Hematopoietic multipotent progenitor cell treated with erythropoietin and hydrocortisone succinate and interleukin-3 and kit ligand, for 4 days (in vitro differentiated cells): ENCODE data around the gene ADARB1.
"Not testable (repeated sequence)": the region's sequence is repeated elsewhere in the genome, so short reads cannot be mapped to it uniquely, and the experiment has no call there.

Experiments
- DNase-seq: peaks from one replicate; pipeline ENCODE4 v3.0.0-alpha.2; 2015

ADARB1 gene

GRCh38 chr21:45119812-45120211 is 45.4 kb downstream of the ADARB1 start:
- DNase-seq: no peak

GRCh38 chr21:45120975-45121374 is 46.6 kb downstream of the ADARB1 start:
- DNase-seq: no peak

DNA sequence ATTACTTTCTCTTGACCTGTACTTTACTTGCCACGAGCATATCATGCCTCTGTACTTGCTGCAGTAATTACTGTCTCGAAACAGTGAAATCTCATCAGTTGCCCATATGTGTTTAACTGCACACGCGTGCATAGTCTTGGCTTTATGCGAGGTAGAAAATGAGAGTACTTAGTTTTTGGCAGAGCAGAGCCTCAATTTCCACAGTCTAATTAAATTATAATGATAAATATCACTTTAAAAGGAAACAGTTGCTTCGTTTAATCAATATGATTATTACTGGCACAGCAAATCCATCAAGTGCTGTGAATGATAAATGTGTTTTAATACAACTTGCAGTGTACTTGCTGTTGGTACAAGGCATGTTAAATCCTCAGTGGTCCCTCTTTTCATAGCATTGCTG is 47.6 kb downstream of the ADARB1 start:
- DNase-seq: no peak

DNA sequence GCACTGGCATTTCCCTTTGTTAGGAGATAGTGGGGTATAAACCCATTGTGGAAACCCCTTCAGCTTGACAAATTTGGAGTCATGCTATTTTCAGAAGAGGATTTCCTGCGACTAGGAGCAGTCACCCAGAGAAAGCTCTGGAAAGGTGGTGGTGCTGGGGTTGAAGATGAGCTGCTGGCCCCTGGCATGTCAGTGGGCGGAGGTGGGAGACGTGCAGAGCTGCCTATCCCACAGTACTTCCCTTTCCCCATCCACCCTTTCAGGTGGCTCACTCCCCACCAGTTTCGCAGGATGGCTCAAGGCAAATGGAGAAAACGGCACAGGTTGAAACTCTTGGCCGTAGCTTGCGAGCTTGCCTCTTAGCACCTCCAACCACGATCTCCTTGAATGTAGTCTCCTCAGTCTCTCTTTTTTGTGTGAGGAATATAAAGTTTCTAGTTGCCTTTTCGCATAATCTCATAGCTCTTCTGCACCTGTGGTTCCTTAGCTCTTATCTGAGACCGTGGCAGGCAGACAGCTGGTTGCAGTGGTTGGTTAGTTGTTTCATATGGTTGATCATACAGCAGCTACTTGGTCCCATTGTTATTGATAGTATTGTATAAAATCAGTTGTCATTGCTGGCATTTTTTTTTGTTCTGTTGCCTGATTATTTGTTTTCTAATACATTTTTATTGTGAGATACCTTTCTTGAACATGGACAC is 48.2 kb downstream of the ADARB1 start:
- peak; percentile 46 for DNase-seq

- DNase-seq: no peak
Measured at GRCh38 chr21:45123440-45123839, 49.1 kb downstream of the ADARB1 start.

GRCh38 chr21:45124596-45124995 is 50.2 kb downstream of the ADARB1 start:
- DNase-seq: no peak

- no peak for DNase-seq
Measured at GRCh38 chr21:45125357-45125756, 51.0 kb downstream of the ADARB1 start.

DNA sequence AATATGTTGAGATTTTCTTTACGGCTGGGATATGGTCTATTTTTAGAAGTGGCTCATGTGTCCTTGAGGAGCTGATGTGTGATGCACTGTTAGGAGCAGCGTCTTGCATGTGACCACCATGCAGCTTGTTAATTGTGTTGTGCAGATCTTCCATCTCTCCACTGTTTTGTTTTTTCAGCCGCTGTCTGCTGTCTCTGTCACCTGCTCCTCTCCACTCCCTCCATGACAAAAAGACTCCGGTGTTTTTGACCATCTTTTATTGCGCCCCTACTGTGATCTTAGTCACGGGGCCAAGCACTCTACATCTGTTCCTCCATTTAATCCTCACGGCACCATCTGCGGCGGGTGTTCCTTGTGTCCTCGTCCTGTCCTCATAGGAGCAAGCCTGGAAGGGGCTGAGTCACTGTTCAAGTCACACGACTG is 51.8 kb downstream of the ADARB1 start:
- no peak for DNase-seq

GRCh38 chr21:45126983-45127382 is 52.6 kb downstream of the ADARB1 start:
- no peak for DNase-seq

GRCh38 chr21:45127937-45128336 is 53.6 kb downstream of the ADARB1 start:
- no peak for DNase-seq

- peak; percentile 92 for DNase-seq
Measured at GRCh38 chr21:45128613-45129188, 54.3 kb downstream of the ADARB1 start.

GRCh38 chr21:45129189-45129923 is 55.0 kb downstream of the ADARB1 start:
- DNase-seq: no peak

DNA sequence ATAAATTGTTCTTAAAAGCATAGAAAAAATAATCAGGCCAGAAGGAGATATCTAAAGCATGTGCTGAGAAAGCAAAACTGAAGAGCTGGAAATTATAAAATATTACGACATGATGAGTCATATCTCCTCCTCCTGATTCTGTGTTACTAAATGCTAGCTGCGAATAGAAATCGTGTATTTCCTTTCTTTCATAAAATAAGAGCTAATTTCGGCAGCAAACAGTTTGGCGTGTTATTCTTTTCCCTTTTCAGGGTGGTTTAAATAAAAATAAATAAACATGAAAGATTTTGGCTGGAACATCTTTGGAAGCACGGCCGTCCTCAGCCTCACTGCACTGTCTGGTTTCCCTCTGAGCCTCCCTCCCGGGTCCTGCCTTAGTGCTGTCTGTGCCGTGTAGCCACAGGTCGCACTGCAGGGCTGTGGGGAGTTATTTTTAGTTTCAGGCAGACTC is 56.0 kb downstream of the ADARB1 start:
- peak; percentile 53 for DNase-seq

GRCh38 chr21:45131537-45131999 is 57.2 kb downstream of the ADARB1 start:
- no peak for DNase-seq

- DNase-seq: peak; percentile 40
Measured at GRCh38 chr21:45132841-45133573, 58.6 kb downstream of the ADARB1 start.

GRCh38 chr21:45133574-45134278 is 59.3 kb downstream of the ADARB1 start:
- DNase-seq: not testable (repeated sequence)

- DNase-seq: no peak
Measured at GRCh38 chr21:45134279-45135076, 60.1 kb downstream of the ADARB1 start.

DNA sequence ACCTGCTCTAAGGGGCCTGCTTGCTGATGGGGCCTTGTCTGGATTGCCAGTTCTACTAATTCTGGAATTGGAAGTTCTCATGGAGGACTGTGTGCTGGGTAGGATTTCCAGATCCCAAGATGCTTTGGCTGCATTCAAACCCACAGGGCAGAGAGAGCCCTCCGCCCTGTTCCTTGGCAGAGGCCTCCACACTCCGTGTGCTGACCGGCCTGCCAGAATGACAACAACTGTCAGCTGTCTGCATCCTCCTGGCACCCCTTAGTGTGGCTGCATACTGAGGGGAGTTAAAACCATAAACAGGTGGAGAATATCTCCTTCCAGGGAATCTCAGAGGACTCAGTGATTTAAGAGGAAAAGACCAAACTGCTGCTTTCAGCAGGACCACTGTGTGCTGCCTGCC is 60.7 kb downstream of the ADARB1 start:
- DNase-seq: no peak

- DNase-seq: no peak
Measured at GRCh38 chr21:45135868-45136267, 61.5 kb downstream of the ADARB1 start.

- no peak for DNase-seq
Measured at GRCh38 chr21:45136500-45136899, 62.1 kb downstream of the ADARB1 start.

DNA sequence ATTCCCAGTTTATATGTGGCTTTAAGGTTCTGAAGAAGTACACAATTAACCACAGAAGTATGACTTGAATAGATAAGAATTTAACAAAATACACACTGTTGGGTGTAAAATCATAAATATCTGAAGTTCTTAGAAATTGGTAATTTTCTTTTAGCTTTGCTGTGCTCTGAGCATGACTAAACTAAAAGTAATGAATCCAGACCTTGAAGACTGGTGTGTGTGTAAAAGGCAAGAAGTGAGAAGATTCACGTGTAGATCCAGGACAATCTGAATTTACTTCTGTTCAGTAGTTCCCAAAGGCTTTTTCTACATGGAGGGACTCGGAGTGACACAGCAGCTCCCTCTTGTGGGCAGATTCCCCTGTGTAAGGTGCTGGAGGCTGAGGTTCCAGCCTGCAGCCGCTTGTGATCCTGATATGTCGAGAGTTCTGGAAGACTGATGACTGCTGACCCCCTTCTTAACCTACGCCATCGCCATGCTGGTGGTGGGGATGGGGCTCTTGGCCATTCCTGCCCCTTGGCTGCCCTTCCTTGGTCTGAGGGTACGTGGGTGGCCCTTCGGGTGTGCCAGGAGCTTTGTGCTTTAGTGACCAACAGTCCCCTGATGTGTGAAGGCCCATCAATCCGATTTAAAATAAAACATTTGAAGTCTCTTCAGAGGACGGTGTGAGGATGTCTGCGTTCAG is 62.7 kb downstream of the ADARB1 start:
- DNase-seq: peak; percentile 91
